SH-SY5Y (cell line): ENCODE measurements around the gene MRPS25.

Experiments used
- GATA2 ChIP-seq: IDR thresholded peaks from 2 replicates; pipeline ENCODE4 v1.6.1; 2011; ENCODE audit warnings: mild to moderate bottlenecking, low read depth, low read length
- GATA3 ChIP-seq: IDR thresholded peaks from 2 replicates; pipeline ENCODE4 v1.6.1; 2011; ENCODE audit warnings: low read depth, mild to moderate bottlenecking, low read length, moderate library complexity

DNA sequence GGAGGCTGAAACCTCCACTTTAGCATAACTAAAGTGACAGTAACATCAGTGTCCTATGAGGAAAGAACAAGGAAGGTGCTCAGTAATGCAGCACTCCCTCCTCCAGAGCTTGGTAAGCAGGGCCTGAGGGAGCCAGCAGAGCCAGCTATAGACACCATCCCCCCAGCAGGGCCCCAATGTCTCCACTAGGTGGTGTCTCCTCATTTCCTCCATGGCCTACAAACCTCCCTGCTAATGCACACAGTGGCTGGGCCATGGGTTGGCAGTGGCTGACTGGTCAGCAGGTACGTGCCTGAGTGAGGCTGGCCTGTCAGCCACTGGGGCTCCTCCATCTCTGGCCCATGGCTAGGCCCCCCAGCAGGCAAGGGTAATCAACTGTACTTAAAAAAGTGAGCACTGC is 13.6 kb downstream of the MRPS25 start:
- no peak for TF ChIP-seq GATA2
- TF ChIP-seq GATA3, result no peak
